Large intestine (tissue), 12 donors: Measurements from ENCODE around the gene NTRK1. TPM values are rescaled to one million over a fixed set of nuclear protein-coding genes. Genes with fewer than 3 reads are reported as not detected.

Experiments
- DNase-seq, 2 donors: peaks; one replicate each; pipeline versions ENCODE4 v3.0.0 to v3.0.0-alpha.2; 2013
- H3K27ac ChIP-seq: one replicate; pipeline ENCODE4 v1.5.1; 2013; ENCODE audit warnings: low read length
- H3K27me3 ChIP-seq: 2 replicates; pipeline ENCODE4 v1.6.1; 2013; ENCODE audit warnings: low read length; ENCODE audit not compliant: control insufficient read depth, insufficient read depth
- H3K36me3 ChIP-seq: 2 replicates; pipeline ENCODE4 v1.6.1; 2013; ENCODE audit warnings: low read length; ENCODE audit not compliant: control insufficient read depth, insufficient read depth
- H3K4me1 ChIP-seq: one replicate; pipeline ENCODE4 v1.6.1; 2013; ENCODE audit warnings: low read length; ENCODE audit not compliant: control insufficient read depth, insufficient read depth
- H3K4me3 ChIP-seq: one replicate; pipeline ENCODE4 v1.5.1; 2013; ENCODE audit warnings: low read length
- H3K9me3 ChIP-seq: one replicate; pipeline ENCODE4 v1.6.1; 2013; ENCODE audit warnings: mild to moderate bottlenecking, low read depth, low read length, moderate library complexity; ENCODE audit not compliant: control insufficient read depth
- WGBS: methylation state at CpG from one replicate; pipeline ENCODE4 v1.1.5; 2013; ENCODE audit warnings: low lambda C conversion rate; ENCODE audit not compliant: insufficient coverage; 5-methylcytosine and 5-hydroxymethylcytosine counted together
- long read RNA-seq, 11 donors: transcript quantifications; one replicate each; lab custom pipeline, GENCODE V29; 2026
- polyA plus RNA-seq: library from polyadenylated mRNA; unstranded; fragments of 120-200 nt; gene quantifications from one replicate; pipeline ENCODE4 v1.2.1, GENCODE V29; 2013

NTRK1 gene
- polyA plus RNA-seq: 0.15 TPM
- long read RNA-seq, donor 1: 0 reads
- long read RNA-seq, donor 2: 0 reads
- long read RNA-seq, donor 3: 0 reads
- long read RNA-seq, donor 4: 0 reads
- long read RNA-seq, donor 5: 0 reads
- long read RNA-seq, donor 6: 0 reads
- long read RNA-seq, donor 7: 0 reads
- long read RNA-seq, donor 8: 0 reads
- long read RNA-seq, donor 9: 0 reads
- long read RNA-seq, donor 10: 0 reads
- long read RNA-seq, donor 11: 0 reads

GRCh38 chr1:156860628-156861423 lies at the start of gene NTRK1:
TSS of gene NTRK1 (plus strand) at chr1:156860865. CDS start at chr1:156860935, 70 bp downstream.
- Histone ChIP-seq H3K27ac (no peak within 1 kb of the TSS), H3K9me3 (peaks cover 11% of the 10 kb centered on the region), H3K4me3 (peak within 1 kb of the TSS; percentile 9), H3K4me1 (peaks cover 12% of the 10 kb centered on the region), H3K27me3 (peaks cover 94% of the 10 kb centered on the region), H3K36me3 (no peaks in the 10 kb centered on the region)
- no CpG with 5 or more reads among the region's 69 CpGs for WGBS
- DNase-seq: peak in 1 of 2 donors; percentile 31

GRCh38 chr1:156811168-156811567 lies 49.5 kb upstream of the NTRK1 start:
- Histone ChIP-seq H3K9me3 (peaks cover 3% of the 10 kb centered on the region), H3K27ac (no peak overlapping the region), H3K4me1 (peaks cover 14% of the 10 kb centered on the region), H3K27me3 (peaks cover 14% of the 10 kb centered on the region), H3K4me3 (no peak overlapping the region), H3K36me3 (no peaks in the 10 kb centered on the region)
- DNase-seq: no peak
- WGBS: no CpG with 5 or more reads among the region's 4 CpGs

GRCh38 chr1:156812293-156812990 lies 48.2 kb upstream of the NTRK1 start:
- DNase-seq: no peak

GRCh38 chr1:156813298-156813697 lies 47.4 kb upstream of the NTRK1 start:
- H3K36me3 ChIP-seq: no peaks in the 10 kb centered on the region
- H3K27me3 ChIP-seq: peaks cover 17% of the 10 kb centered on the region
- H3K4me3 ChIP-seq: peak overlapping the region; percentile 41
- no peak for DNase-seq
- H3K4me1 ChIP-seq: peaks cover 14% of the 10 kb centered on the region
- H3K9me3 ChIP-seq: peaks cover 3% of the 10 kb centered on the region
- WGBS: no CpG with 5 or more reads among the region's 10 CpGs
- no peak overlapping the region for H3K27ac ChIP-seq

More at GRCh38 chr1:156812293-156812990, 48.2 kb upstream of the NTRK1 start:
- no peak overlapping the region for H3K4me3 ChIP-seq
- 100% methylated on average over 5 of the region's 10 CpGs for WGBS
- H3K27ac ChIP-seq: no peak overlapping the region
- peaks cover 3% of the 10 kb centered on the region for H3K9me3 ChIP-seq
- H3K36me3 ChIP-seq: no peaks in the 10 kb centered on the region
- peaks cover 14% of the 10 kb centered on the region for H3K4me1 ChIP-seq
- H3K27me3 ChIP-seq: peaks cover 17% of the 10 kb centered on the region

GRCh38 chr1:156813750-156814570 lies 46.7 kb upstream of the NTRK1 start:
- H3K4me1 ChIP-seq: peaks cover 14% of the 10 kb centered on the region
- peaks cover 3% of the 10 kb centered on the region for H3K9me3 ChIP-seq
- H3K4me3 ChIP-seq: peak overlapping the region; percentile 41
- DNase-seq: peak; percentile 82 to 91
- WGBS: no CpG with 5 or more reads among the region's 60 CpGs
- H3K27ac ChIP-seq: no peak overlapping the region
- no peaks in the 10 kb centered on the region for H3K36me3 ChIP-seq
- H3K27me3 ChIP-seq: peaks cover 17% of the 10 kb centered on the region

GRCh38 chr1:156814571-156815260 lies 45.9 kb upstream of the NTRK1 start:
- no CpG with 5 or more reads among the region's 7 CpGs for WGBS
- DNase-seq: no peak
- H3K4me1 ChIP-seq: peaks cover 14% of the 10 kb centered on the region
- H3K27me3 ChIP-seq: peaks cover 17% of the 10 kb centered on the region
- H3K36me3 ChIP-seq: no peaks in the 10 kb centered on the region
- H3K27ac ChIP-seq: no peak overlapping the region
- no peak overlapping the region for H3K4me3 ChIP-seq
- H3K9me3 ChIP-seq: peaks cover 3% of the 10 kb centered on the region

- DNase-seq: peak in 1 of 2 donors; percentile 39
- no peak overlapping the region for H3K4me3 ChIP-seq
- H3K9me3 ChIP-seq: peaks cover 3% of the 10 kb centered on the region
- peaks cover 14% of the 10 kb centered on the region for H3K4me1 ChIP-seq
- H3K36me3 ChIP-seq: no peaks in the 10 kb centered on the region
- H3K27me3 ChIP-seq: peaks cover 17% of the 10 kb centered on the region
- no peak overlapping the region for H3K27ac ChIP-seq
- WGBS: no CpG with 5 or more reads among the region's 5 CpGs
Observed at GRCh38 chr1:156815307-156815826, 45.3 kb upstream of the NTRK1 start.

GRCh38 chr1:156815961-156816422 lies 44.7 kb upstream of the NTRK1 start:
- peaks cover 3% of the 10 kb centered on the region for H3K9me3 ChIP-seq
- H3K4me3 ChIP-seq: no peak overlapping the region
- no CpG with 5 or more reads among the region's 10 CpGs for WGBS
- H3K36me3 ChIP-seq: no peaks in the 10 kb centered on the region
- H3K4me1 ChIP-seq: peaks cover 14% of the 10 kb centered on the region
- H3K27me3 ChIP-seq: peaks cover 18% of the 10 kb centered on the region
- no peak for DNase-seq
- H3K27ac ChIP-seq: no peak overlapping the region

GRCh38 chr1:156816561-156817328 lies 43.9 kb upstream of the NTRK1 start, which contains the start of gene SH2D2A:
TSS of gene SH2D2A (minus strand) at chr1:156816848. CDS start at chr1:156816708, 140 bp downstream.
- Histone ChIP-seq H3K27me3 (peaks cover 26% of the 10 kb centered on the region), H3K27ac (no peak within 1 kb of the TSS), H3K36me3 (no peaks in the 10 kb centered on the region), H3K9me3 (peaks cover 3% of the 10 kb centered on the region), H3K4me1 (peaks cover 14% of the 10 kb centered on the region), H3K4me3 (no peak within 1 kb of the TSS)
- WGBS: no CpG with 5 or more reads among the region's 10 CpGs
- DNase-seq: peak; percentile 46 to 47
